DOHH2 (cell line): ENCODE data around the gene SYCP2.

ENCODE experiments used
- CTCF ChIP-seq: fragments of 200-600 bp; sonication (generic); IDR thresholded peaks from one replicate; pipeline ENCODE4 v1.5.1; 2014; ENCODE audit warnings: antibody characterized with exemption, mild to moderate bottlenecking, low read depth, low read length; ENCODE audit not compliant: poor library complexity, severe bottlenecking
- EZH2phosphoT487 ChIP-seq: fragments of 200-600 bp; sonication (generic); IDR thresholded peaks from 2 replicates; pipeline ENCODE4 v1.6.1; 2017; ENCODE audit warnings: borderline replicate concordance, mild to moderate bottlenecking, antibody characterized with exemption, low read length, moderate library complexity, mixed read lengths

DNA sequence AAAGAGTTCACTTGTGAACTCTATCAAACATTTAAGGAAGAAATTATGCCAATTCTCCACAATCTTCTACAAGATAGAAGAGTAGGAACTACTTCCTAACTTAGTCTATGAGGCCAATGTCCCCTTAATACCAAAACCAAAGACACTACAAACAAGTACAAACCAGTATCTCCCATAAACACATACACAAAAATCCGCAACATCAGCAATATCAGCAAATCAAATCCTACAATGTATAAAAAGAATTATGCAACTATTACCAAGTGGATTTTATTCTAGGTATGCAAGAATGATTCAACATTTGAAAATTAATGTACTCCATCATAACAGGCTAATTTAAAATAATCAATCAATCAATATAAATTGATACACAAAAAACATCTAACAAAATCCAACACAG is 45.4 kb downstream of the SYCP2 start:
- TF ChIP-seq CTCF (no peak), EZH2phosphoT487 (no peak)
